Left forelimb (tissue), 1 donor: ENCODE measurements around the gene CDC25C.
"Not testable (repeated sequence)": the region's sequence is repeated elsewhere in the genome, so short reads cannot be mapped to it uniquely, and the experiment has no call there.

Experiments
- DNase-seq: peaks from one replicate; pipeline ENCODE4 v3.0.0-alpha.2; 2018; ENCODE audit warnings: low spot score

The CDC25C gene

DNA sequence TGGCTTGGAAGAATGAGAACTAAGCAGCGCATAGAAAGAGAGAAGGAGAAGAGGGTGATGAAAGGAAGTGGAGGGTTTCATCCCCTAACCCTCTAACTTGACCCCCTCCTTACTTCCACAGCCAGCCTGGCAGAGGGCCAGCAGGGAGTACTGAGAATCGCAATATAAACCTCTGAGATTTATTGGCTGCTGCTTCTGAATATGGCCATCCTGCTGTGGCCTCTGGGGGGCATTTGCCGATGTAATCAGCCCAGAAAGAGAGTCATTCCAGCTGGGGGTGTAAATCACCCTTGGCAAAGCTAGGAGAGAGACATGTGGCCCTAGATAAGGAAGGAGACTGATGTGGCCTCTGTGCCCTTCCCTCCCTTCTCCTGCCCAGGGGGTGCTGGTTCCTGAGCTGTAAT lies 56.2 kb downstream of the CDC25C start:
- no peak for DNase-seq

- no peak for DNase-seq
Measured at GRCh38 chr5:138274189-138274853, 57.3 kb downstream of the CDC25C start, which contains the start of gene GFRA3. Gene GFRA3, minus strand, starts transcription at chr5:138274621. Its CDS starts 197 bp downstream, at chr5:138274424.

GRCh38 chr5:138273834-138274188 lies 57.8 kb downstream of the CDC25C start:
- no peak for DNase-seq

DNA sequence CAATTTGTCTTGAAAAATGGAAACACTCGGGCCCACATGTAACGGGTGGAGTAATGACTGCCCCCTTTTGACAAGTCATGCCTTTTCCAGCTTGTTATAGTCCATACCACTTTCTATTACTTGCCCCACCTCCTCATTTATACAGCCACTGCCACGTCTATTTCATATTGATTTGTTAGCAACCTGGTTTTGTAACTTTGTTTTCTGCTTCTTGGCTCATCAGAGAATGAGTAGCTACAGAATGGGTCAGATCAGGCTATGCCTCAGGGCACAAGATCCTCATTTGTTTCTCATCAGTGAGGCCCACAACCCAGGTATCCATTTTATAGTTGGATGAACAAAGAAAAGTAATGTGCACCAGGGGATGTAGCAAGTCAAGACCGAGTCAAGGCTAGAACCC lies 58.9 kb downstream of the CDC25C start:
- DNase-seq, result no peak

GRCh38 chr5:138271281-138271680 lies 60.3 kb downstream of the CDC25C start:
- DNase-seq, result no peak

- no peak for DNase-seq
Measured at GRCh38 chr5:138264183-138264582, 67.4 kb downstream of the CDC25C start.

- no peak for DNase-seq
Measured at GRCh38 chr5:138263581-138263980, 68.0 kb downstream of the CDC25C start.

- no peak for DNase-seq
Measured at GRCh38 chr5:138258704-138259292, 72.8 kb downstream of the CDC25C start.

GRCh38 chr5:138257583-138257982 lies 74.0 kb downstream of the CDC25C start:
- no peak for DNase-seq

DNA sequence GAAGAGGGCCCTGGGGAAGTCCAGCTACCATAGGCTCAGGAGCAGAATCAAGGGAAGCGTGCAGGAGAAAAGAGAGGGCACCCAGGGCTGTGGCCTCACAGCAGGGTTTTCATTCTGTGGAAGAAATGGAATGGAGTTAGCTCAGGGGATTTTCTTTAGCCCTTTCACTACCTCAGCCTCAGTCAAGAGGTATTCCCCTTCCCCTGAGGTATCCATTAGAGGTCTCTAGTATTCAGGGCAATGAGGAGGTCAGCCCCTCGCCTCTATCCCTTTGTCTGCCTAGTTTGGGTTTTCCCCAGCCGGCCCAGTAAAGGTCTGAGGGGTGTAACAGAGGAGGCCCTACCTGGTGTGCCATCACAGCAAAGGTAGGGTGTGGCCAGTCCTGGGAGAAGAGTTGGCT lies 78.7 kb downstream of the CDC25C start:
- DNase-seq, result no peak

DNA sequence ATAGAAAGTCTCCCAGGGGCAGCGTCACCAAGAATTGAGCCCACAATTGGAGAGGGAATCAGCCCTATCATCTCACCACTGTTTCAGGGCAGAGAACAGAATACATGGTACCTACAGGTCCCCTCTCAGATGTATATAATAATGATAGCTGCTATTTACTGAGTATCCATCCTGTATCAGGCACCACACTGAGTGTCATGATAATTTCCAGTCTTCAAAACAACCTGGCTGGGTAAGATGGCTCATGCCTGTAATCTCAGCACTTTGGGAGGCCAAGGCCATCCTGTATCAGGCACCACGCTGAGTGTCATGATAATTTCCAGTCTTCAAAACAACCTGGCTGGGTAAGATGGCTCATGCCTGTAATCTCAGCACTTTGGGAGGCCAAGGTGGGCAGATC lies 83.8 kb downstream of the CDC25C start:
- DNase-seq, result not testable (repeated sequence)

DNA sequence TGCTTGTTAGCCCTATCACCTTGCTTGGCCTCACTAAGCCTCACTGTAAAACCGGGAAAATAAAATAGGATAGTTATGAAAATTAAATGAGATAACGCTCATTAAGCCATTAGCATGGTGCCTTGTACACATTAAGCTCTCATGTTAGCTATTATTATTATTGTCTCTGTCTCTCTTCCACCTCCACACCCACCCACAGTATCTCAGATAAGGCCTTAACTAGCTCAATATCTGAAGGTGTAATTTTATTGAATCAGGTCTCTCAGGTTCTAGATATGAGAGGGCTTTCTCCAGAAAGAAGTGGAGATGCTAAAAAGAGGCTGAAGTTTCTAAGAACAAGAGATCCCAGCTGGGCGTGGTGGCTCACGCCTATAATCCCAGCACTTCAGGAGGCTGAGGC lies 84.8 kb downstream of the CDC25C start:
- DNase-seq, result no peak

DNA sequence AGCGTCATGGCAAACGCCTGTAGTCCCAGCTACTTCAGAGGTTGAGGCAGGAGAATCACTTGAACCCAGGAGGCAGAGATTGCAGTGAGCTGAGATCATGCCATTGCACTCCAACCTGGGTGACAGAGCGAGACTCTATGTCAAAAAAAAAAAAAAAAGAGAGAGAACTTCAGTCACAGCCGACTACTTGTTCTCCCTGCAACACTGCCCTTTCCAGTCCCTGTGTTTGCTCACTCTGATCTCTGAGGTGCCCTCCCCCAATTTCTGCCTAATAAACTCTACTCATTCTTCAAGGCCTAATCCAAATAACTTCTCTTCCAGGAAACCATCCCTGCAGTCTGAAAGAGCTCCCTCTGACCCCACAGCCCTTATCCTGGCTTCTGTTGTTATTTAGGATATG lies 85.3 kb downstream of the CDC25C start:
- DNase-seq, result no peak

GRCh38 chr5:138245717-138246116 lies 85.9 kb downstream of the CDC25C start:
- DNase-seq, result no peak

- DNase-seq, result no peak
Measured at GRCh38 chr5:138243794-138244193, 87.8 kb downstream of the CDC25C start.

DNA sequence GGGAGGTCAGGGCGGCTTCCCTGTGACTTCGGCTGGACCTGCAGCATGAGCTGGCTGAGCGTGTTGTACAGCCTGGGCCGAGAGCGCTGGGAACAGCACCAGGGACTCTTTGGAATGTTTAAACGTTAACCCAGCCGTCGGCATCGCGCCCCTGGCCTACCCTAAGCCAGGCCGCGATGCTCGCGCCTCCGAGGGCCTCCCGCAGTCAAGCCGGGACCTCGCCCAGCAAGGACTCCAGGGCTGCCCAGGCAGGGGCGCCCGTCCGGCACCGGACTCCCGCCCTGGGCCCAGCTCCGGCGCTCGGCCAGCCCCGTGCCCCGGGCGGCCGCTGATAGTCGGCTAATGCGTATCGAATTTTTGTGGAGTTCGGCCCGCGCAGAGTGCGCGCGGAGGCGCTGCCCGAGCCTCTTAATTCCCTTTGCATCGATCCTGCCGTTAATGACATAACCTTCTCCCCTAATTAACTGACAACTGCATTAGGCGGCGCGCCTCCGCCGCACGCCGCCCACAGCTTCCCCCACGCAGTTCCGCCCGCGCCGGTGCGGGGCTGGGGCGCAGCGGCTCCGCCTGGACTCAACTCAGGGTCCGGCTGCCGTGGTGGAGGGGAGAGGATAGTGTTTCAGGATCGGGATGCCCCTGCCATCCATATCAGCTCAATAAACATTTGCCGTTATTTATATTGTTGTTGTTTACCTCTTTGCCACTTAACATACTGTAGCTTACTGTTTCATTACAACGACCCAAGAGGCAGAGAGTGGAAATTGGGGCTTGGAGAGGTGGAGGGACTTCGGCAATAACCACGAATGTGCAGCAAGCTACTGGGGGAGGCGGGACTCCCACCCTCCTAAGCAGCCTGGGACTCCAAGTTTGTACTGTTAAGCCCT lies 89.7 kb downstream of the CDC25C start:
- DNase-seq, result peak; percentile 75

GRCh38 chr5:138240650-138241385 lies 90.8 kb downstream of the CDC25C start:
- no peak for DNase-seq

GRCh38 chr5:138238034-138238433 lies 93.6 kb downstream of the CDC25C start:
- no peak for DNase-seq
